ENCODE data around the gene FAM32A.

DNA sequence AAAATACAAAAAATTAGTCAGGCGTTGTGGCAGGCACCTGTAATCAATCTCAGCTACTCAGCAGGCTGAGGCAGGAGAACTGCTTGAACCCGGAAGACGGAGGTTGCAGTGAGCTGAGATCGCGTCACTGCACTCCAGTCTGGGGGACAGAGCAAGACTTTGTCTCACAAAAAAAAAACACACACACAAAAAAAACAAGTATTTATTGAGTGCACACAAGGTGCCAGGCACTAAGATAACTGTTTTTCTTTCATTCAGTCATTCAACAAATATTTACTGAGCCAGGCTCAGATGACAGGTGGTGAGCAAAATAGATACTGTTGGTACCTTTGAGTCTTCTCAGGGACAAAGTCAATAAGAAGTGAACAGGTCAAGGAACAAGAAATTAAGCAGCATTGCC is 18.2 kb upstream of the FAM32A start:
- TF ChIP-seq POLR2A (IDR thresholded peaks at IDR 0.05; ENCODE audit: low read depth, low read length) = no peak
- TF ChIP-seq POLR2AphosphoS5 (IDR thresholded peaks at IDR 0.05; ENCODE audit: low read depth, low read length) = no peak
